G401 (cell line): ENCODE results near the gene GPR146. TPM values are rescaled to one million over a fixed set of nuclear protein-coding genes. Genes with fewer than 3 reads are reported as not detected.

Experiments
- DNase-seq: peaks from one replicate; pipeline ENCODE4 v3.0.0-alpha.2; 2015; ENCODE audit warnings: low spot score
- in situ Hi-C: cut with HindIII; loops from 2 replicates; pipeline ENCODE4 v1.10.0; 2016; ENCODE audit warnings: low sequenced_read_pairs, mixed read lengths
- total RNA-seq: library from RNA; depleted of rRNA; stranded (reverse); fragments of >200 nt; shearing (Covaris generic); gene quantifications from 2 replicates; pipeline ENCODE4 v1.2.3, GENCODE V29; 2014

Gene GPR146
- total RNA-seq, 1 experiment from 2014 or later: 1.2 TPM

DNA sequence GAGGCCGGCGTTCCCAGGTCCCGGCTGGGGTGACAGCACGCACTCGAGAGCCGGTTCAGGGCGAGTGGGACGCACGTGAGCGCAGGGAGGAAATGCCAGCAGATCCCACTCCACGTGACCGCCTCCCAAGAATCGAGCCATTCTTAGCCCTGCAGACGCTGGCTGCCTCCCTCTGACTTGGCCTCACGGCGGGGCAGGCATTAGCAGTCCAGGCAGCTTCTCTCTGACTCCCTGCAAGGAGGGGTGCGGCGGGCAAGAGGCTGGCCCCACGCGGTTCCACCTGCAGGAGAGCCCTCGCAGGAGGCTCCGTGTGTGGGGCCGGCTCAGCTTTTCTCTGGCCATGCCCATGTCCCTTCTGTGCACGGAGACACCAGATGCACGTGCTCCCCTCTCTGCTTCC is 10.1 kb downstream of the GPR146 start:
- DNase-seq: peak; percentile 46
- in situ Hi-C loops: no loop called here

- peak; percentile 72 for DNase-seq
- in situ Hi-C loops: no loop called here
Observed at GRCh38 chr7:1054861-1055450, 10.6 kb downstream of the GPR146 start.

DNA sequence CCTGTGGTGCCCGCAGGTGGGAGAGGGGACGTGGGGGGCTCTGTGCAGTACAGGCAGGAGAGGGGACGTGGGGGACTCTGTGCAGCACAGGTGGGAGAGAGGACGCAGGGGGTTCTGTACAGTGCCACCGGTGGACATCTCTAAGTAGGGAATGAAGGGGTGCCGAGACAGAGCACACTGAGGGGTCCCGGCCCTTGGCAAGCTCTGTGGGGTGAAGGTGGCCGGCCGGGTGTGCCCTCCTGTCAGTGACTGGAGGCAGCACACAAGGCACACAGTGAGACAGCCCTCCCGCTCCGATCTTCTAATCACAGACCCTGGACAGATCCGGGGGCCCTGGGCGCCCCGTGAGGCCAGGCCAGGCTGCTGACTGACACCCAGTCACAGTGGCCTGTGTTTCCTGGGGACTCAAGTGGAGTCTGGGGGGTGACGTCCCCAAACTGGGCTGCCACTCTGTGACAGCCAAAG is 11.2 kb downstream of the GPR146 start:
- in situ Hi-C loops: no loop called here
- no peak for DNase-seq

DNA sequence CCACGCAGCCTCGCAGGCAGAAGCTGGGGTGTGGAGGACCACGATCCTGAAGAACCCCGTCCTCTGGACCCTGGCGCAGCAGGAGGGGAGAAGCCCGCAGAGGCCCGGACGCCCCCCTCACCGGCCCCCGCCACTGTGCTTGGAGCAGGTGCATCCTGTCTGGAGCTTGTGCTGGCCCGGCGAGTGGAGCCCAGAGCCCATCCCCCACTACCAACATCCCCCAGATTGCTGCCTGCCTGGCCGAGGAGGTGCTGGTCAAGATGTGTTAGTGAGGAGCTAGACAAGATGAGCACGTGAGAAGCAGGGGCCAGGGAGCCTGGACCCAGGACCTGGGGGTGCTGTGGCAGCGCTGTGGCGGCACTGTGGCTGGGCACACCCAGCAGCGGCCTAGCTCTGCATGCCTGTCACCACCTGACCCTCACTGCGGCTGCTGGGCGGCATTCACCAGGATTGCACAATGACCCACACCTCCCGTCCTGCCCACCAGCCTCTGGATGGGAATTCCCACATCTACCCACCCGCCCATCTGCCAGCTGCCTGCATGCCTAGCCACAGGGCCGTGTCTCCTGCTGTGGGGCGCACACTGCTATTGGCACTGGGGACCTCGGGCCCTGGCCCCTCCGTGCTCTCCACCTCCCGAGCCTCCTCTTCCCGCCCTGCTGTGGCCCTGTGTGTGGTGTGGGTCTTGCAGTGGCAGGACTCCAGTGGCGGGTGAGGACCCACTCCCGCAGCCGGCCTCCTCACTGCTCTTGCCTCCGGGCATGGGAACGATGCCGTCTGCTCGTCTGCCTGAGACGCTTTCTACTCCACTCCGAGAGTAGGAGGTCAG is 11.8 kb downstream of the GPR146 start:
- in situ Hi-C loops: no loop called here
- DNase-seq: peak; percentile 29

DNA sequence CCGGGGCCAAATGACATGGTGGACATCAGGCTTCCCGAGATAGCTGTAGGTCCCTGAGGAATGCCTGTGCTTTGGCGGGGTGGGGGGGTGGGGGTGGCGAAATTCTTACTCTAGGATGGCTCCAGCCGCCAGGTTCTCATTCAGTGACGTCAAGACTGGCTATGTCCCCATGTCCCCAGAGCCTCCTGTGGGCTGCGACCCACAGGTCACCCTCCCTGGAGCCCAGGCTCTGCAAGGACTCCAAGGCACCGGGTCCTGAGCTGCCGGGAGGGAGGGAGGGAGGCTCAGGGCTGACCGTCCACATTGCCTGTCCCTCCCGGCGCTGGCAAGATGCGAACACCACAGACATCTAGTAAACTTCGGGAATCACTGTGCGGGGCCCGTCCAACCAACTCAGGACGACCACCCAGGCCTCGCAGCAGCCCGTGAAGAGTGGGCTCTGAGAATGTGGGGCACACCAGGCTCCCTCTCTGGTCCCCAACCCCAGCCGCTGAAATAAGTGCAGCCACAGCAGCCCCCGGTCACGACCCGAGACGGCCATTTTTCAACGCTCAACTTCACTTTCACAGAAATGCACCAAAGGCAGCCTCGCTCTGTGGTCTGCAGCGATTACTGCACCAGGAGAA is 12.6 kb downstream of the GPR146 start:
- no peak for DNase-seq
- in situ Hi-C loops: no loop called here

DNA sequence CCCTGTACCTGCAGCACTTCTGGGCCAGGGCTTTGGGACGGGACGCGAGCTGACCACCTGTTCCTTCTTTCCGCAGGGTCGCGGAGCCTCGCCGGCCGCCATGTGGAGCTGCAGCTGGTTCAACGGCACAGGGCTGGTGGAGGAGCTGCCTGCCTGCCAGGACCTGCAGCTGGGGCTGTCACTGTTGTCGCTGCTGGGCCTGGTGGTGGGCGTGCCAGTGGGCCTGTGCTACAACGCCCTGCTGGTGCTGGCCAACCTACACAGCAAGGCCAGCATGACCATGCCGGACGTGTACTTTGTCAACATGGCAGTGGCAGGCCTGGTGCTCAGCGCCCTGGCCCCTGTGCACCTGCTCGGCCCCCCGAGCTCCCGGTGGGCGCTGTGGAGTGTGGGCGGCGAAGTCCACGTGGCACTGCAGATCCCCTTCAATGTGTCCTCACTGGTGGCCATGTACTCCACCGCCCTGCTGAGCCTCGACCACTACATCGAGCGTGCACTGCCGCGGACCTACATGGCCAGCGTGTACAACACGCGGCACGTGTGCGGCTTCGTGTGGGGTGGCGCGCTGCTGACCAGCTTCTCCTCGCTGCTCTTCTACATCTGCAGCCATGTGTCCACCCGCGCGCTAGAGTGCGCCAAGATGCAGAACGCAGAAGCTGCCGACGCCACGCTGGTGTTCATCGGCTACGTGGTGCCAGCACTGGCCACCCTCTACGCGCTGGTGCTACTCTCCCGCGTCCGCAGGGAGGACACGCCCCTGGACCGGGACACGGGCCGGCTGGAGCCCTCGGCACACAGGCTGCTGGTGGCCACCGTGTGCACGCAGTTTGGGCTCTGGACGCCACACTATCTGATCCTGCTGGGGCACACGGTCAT is 13.3 kb downstream of the GPR146 start:
- no peak for DNase-seq
- in situ Hi-C loops: no loop called here

GRCh38 chr7:1058311-1058710 is 14.0 kb downstream of the GPR146 start:
- no peak for DNase-seq
- in situ Hi-C loops: no loop called here

- in situ Hi-C loops: no loop called here
- DNase-seq: no peak
Observed at GRCh38 chr7:1058821-1059199, 14.5 kb downstream of the GPR146 start.

- in situ Hi-C loops: no loop called here
- DNase-seq: no peak
Observed at GRCh38 chr7:1059200-1060091, 15.1 kb downstream of the GPR146 start.

- in situ Hi-C loops: no loop called here
- no peak for DNase-seq
Observed at GRCh38 chr7:1060315-1061072, 16.1 kb downstream of the GPR146 start.

- DNase-seq: no peak
- in situ Hi-C loops: no loop called here
Observed at GRCh38 chr7:1061180-1061579, 16.8 kb downstream of the GPR146 start.

DNA sequence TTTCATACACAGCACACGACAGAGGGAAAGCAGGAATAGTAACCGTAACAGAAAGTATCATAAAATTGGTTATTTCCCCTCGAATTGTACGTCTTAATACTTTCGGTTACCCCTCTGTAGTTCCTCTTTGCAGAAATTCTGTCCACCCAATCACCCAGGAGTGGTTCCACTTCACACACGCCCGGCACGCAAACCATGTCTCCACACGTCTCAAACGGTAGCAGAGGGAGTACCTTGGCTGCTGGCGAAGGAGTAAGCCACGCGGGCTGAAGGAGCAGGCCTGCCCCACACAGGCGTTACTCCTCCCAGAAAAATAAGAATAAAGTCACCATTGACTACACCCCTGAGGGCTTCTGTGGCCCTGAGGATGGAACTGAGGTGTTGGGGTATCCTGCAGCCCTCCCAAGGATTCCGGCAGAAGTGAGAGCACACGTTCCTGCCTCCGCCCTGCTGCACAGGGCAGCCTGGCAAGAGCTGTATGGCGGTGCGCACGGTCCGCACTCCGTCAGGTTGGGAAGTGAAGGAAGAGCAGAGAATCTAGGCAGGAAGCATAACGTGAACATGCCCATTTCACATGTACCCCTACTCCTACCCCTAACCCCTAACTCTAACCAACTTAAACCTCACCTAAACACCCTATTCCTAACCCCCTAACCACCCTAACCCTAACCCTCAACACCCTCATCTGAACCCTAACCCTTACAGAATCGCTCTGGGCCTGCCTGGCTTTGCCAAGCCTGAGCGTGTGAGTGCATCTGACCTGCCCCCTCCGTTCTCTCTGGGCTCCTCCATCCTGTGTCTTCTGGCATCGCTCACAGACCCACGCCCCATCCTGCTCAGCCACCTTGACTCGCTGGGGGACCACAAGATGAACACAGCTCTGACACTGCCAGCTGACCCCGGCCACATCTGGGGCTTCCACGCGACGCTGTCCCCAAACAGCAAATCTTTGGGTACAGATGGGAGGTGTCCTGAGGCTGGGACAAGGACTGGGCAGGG is 18.2 kb downstream of the GPR146 start:
- in situ Hi-C loops: no loop called here

DNA sequence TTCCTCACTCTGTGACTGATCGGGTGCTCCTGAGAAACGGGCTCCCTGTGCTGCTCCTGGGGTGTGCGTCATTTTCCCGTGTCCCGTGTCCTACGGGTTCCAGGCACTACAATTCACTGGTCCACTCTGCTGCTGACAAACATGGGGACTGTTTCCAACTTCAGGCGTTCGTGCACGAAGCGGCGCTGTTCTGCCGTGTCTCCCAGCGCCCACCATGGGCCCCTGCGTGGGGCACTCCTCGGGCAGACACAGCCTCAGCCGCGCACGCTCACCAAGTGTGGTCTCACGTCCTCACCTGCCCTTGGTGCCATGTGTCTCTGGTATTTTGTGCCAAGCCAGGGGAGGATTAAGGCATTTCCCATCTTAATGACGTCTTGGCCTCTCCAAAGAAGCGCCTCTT is 19.0 kb downstream of the GPR146 start:
- no peak for DNase-seq
- in situ Hi-C loops: no loop called here

More for the DNA sequence above, 18.2 kb downstream of the GPR146 start:
- DNase-seq: no peak

DNA sequence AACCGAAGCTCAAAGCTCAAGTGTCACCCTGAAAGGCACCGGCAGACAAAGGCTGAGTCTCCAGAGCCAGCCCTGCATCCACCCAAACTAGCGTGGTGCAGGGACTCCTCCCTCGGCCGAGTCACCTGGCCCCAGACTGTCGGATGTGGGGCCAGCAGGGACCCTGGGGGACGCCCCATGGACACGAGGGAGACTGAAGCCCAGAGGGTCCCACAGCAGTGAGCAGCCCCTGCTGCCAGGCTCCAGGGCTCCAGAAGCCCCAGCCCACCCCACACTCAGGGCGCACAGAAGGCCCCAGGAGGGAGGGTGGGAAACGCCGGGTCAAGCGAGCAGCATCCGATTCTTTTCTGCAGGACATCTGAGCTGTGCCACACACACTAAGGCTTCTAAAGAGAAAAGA is 20.2 kb downstream of the GPR146 start:
- DNase-seq: no peak
- in situ Hi-C loops: no loop called here

DNA sequence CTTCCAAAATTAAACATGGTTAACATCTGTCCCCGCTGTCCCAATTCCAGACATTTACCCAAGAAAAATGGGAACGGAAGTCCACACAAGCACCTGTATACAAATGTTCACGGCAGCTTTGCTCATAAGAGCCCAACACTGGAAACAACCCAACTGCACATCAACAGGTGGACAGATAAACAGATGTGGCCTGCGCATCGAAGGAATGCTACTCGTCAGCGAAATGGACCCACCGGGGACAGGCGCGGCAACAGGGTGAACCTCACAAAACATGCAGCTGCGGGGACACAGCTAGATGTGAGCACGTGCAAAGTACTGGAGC is 20.9 kb downstream of the GPR146 start:
- in situ Hi-C loops: no loop called here
- no peak for DNase-seq

GRCh38 chr7:1065585-1066241 is 21.4 kb downstream of the GPR146 start:
- peak; percentile 83 for DNase-seq
- in situ Hi-C loops: no loop called here
